Type B pancreatic cell (in vitro differentiated cells): Measurements from ENCODE around the gene PRL. TPM values are rescaled to one million over a fixed set of nuclear protein-coding genes. Genes with fewer than 3 reads are reported as not detected.

ENCODE experiments used
- DNase-seq: peaks from one replicate; pipeline ENCODE4 v3.0.0; 2021; ENCODE audit warnings: mixed read lengths; ENCODE audit not compliant: unreplicated experiment; ENCODE audit errors: extremely low spot score
- H3K27ac Mint-ChIP-seq: 2 replicates; pipeline ENCODE4 v1.8.0; 2021; ENCODE audit warnings: mild to moderate bottlenecking, mixed read lengths
- H3K27me3 Mint-ChIP-seq: 2 replicates; pipeline ENCODE4 v1.8.0; 2021; ENCODE audit warnings: mixed read lengths
- H3K36me3 Mint-ChIP-seq: 2 replicates; pipeline ENCODE4 v1.8.0; 2021; ENCODE audit warnings: mixed read lengths
- H3K4me1 Mint-ChIP-seq: one replicate; pipeline ENCODE4 v1.8.0; 2021; ENCODE audit warnings: mixed read lengths; ENCODE audit not compliant: unreplicated experiment
- H3K4me3 Mint-ChIP-seq: 2 replicates; pipeline ENCODE4 v1.8.0; 2021; ENCODE audit warnings: mild to moderate bottlenecking, mixed read lengths
- H3K9me3 Mint-ChIP-seq: 2 replicates; pipeline ENCODE4 v1.8.0; 2021; ENCODE audit warnings: mixed read lengths
- total RNA-seq: library from RNA; stranded (reverse); gene quantifications from 2 replicates; pipeline ENCODE4 v1.2.1, GENCODE V29; 2021; ENCODE audit warnings: low replicate concordance
- TF ChIP-seq, protein P1 (sequence below): fragments of 200-600 bp; sonication (generic); conservative IDR thresholded peaks from 2 replicates; pipeline ENCODE4 v1.5.0; 2021; ENCODE audit warnings: antibody characterized with exemption, mild to moderate bottlenecking

Gene PRL
- total RNA-seq, 1 donor from 2014 or later: 0.48 TPM

- H3K36me3 Mint-ChIP-seq: no peaks in the 10 kb centered on the region
- H3K27me3 Mint-ChIP-seq: no peaks in the 10 kb centered on the region
- H3K4me1 Mint-ChIP-seq: peaks cover 32% of the 10 kb centered on the region
- H3K9me3 Mint-ChIP-seq: peaks cover 13% of the 10 kb centered on the region
- no peak overlapping the region for H3K4me3 Mint-ChIP-seq
- no peak for DNase-seq
- TF ChIP-seq, protein P1, sequence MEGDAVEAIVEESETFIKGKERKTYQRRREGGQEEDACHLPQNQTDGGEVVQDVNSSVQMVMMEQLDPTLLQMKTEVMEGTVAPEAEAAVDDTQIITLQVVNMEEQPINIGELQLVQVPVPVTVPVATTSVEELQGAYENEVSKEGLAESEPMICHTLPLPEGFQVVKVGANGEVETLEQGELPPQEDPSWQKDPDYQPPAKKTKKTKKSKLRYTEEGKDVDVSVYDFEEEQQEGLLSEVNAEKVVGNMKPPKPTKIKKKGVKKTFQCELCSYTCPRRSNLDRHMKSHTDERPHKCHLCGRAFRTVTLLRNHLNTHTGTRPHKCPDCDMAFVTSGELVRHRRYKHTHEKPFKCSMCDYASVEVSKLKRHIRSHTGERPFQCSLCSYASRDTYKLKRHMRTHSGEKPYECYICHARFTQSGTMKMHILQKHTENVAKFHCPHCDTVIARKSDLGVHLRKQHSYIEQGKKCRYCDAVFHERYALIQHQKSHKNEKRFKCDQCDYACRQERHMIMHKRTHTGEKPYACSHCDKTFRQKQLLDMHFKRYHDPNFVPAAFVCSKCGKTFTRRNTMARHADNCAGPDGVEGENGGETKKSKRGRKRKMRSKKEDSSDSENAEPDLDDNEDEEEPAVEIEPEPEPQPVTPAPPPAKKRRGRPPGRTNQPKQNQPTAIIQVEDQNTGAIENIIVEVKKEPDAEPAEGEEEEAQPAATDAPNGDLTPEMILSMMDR: no peak
- H3K27ac Mint-ChIP-seq: no peak overlapping the region
Measured at GRCh38 chr6:22296067-22296466, 769 bp downstream of the PRL start.

- H3K4me1 Mint-ChIP-seq: peaks cover 32% of the 10 kb centered on the region
- no peak for DNase-seq
- no peak overlapping the region for H3K4me3 Mint-ChIP-seq
- no peak overlapping the region for H3K27ac Mint-ChIP-seq
- TF ChIP-seq, protein P1: no peak
- peaks cover 21% of the 10 kb centered on the region for H3K9me3 Mint-ChIP-seq
- H3K27me3 Mint-ChIP-seq: no peaks in the 10 kb centered on the region
- no peaks in the 10 kb centered on the region for H3K36me3 Mint-ChIP-seq
Measured at GRCh38 chr6:22295145-22295544, 1.7 kb downstream of the PRL start.

GRCh38 chr6:22294301-22294700 lies 2.5 kb downstream of the PRL start:
- TF ChIP-seq, protein P1: no peak

DNA sequence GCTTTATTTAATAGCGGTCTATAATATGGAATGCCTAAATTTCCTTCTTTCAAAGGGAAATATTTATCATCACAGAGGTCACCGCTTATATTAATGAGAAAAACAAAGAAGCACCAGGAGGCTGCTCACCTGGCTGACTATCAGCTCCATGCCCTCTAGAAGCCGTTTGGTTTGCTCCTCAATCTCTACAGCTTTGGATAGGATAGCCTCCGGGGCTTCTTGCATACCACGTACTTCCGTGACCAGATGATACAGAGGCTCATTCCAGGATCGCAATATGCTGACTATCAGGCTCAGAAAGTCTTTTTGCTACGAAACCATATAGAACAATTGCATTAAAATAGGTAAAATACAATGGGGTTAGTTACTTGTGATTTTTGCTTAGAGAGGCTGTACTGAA lies 6.8 kb downstream of the PRL start:
- Mint-ChIP-seq H3K4me3 (no peak overlapping the region), H3K27ac (no peak overlapping the region), H3K36me3 (no peaks in the 10 kb centered on the region), H3K27me3 (no peaks in the 10 kb centered on the region), H3K9me3 (peaks cover 18% of the 10 kb centered on the region), H3K4me1 (peaks cover 11% of the 10 kb centered on the region)
- TF ChIP-seq, protein P1: no peak
- no peak for DNase-seq

More at GRCh38 chr6:22294301-22294700, 2.5 kb downstream of the PRL start:
- DNase-seq: no peak
- Mint-ChIP-seq H3K36me3 (no peaks in the 10 kb centered on the region), H3K27me3 (no peaks in the 10 kb centered on the region), H3K4me1 (peaks cover 32% of the 10 kb centered on the region), H3K27ac (no peak overlapping the region), H3K4me3 (no peak overlapping the region), H3K9me3 (peaks cover 24% of the 10 kb centered on the region)

- no peaks in the 10 kb centered on the region for H3K4me1 Mint-ChIP-seq
- DNase-seq: no peak
- no peak overlapping the region for H3K27ac Mint-ChIP-seq
- no peaks in the 10 kb centered on the region for H3K27me3 Mint-ChIP-seq
- H3K4me3 Mint-ChIP-seq: no peak overlapping the region
- H3K9me3 Mint-ChIP-seq: peaks cover 18% of the 10 kb centered on the region
- H3K36me3 Mint-ChIP-seq: no peaks in the 10 kb centered on the region
- TF ChIP-seq, protein P1: no peak
Measured at GRCh38 chr6:22288721-22289120, 8.1 kb downstream of the PRL start.

DNA sequence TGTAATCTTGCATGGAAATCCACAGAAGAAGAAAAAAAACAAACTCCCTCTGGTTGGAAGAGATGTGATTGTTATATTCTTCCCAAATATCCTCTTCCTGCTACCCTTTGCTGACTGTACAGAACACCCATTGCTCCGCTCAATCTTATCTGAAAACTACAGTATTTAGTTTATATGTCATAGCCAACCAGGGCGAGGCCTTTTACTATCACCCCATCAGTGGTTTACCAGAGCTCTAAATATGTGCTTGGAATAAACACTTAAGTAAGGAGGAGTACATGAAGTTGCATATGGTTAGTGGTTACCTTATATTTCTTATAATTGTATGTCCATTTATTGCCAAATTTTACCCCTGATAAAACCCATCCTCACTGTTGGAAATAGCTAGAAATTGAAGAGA lies 12.2 kb downstream of the PRL start:
- TF ChIP-seq, protein P1: no peak
- Mint-ChIP-seq H3K4me3 (no peak overlapping the region), H3K4me1 (no peaks in the 10 kb centered on the region), H3K36me3 (no peaks in the 10 kb centered on the region), H3K27ac (no peak overlapping the region), H3K27me3 (no peaks in the 10 kb centered on the region), H3K9me3 (no peaks in the 10 kb centered on the region)
- DNase-seq: no peak
